ENCODE results near the gene INHBE. TPM values are rescaled to one million over a fixed set of nuclear protein-coding genes. Genes with fewer than 3 reads are reported as not detected.
"Not testable (repeated sequence)": the region's sequence is repeated elsewhere in the genome, so short reads cannot be mapped to it uniquely, and the experiment has no call there.

The INHBE gene
- total RNA-seq, 1 donor from 2014 or later: not detected

DNA sequence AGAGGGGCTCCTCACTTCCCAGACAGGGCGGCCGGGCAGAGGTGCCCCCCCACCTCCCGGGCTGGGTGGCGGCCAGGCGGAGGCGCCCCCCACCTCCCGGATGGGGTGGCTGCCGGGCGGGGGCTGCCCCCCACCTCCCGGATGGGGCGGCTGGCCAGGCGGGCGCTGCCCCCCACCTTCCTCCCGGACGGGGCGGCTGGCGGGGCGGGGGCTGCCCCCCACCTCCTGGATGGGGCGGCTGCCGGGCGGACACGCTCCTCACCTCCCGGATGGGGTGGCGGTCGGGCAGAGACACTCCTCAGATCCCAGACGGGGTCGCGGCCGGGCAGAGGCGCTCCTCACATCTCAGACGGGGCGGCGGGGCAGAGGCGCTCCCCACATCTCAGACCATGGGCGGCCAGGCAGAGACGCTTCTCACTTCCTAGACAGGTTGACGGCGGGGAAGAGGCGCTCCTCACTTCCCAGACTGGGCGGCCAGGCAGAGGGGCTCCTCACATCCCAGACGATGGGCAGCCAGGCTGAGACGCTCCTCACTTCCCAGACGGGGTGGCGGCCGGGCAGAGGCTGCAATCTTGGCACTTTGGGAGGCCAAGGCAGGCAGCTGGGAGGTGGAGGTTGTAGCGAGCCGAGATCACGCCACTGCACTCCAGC, 40.1 kb downstream of the INHBE start:
- DNase-seq (ENCODE audit: low spot score): not testable (repeated sequence)

DNA sequence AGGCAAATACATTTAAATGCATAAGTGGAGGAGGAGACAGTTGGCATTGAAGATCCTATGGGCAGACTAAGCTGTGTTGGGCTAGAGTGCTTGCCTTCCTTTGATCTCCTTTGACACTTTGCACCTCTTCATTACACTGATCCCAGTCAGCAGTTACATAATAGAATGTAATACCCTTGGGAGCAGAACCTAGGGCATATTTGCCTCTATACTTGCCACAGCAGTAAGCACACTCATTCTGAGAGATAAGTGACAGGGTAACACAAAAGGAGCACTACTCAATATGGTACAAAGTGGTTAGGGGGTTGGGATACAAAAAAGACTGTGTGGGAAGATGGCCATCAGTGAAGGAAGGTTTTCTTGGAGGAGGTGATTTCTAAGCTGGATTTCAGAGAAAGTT, 41.7 kb downstream of the INHBE start:
- DNase-seq (ENCODE audit: low spot score): no peak

GRCh38 chr12:57497223-57498131, 42.4 kb downstream of the INHBE start:
- DNase-seq (ENCODE audit: low spot score): no peak

GRCh38 chr12:57498132-57498502, 43.0 kb downstream of the INHBE start:
- DNase-seq (ENCODE audit: low spot score): no peak

DNA sequence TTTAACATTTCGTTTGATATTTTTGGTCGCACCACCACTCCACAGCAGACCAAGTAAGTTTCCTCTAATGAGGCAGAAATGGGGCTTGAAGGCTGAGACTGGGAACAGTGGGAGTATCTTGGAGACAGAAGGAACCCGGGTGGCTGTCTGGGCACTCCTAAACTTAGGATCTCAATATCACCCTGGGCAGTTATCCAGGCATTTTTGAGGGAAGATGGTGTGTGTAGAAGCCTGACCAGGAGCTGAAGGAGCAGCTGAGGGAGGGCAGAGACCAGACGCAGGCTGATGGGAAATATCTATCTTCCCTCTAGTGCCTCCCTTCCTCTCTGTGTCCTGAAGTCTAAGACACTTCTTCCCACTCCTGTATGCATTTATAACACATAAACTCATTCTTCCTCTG, 43.5 kb downstream of the INHBE start:
- DNase-seq (ENCODE audit: low spot score): no peak

DNA sequence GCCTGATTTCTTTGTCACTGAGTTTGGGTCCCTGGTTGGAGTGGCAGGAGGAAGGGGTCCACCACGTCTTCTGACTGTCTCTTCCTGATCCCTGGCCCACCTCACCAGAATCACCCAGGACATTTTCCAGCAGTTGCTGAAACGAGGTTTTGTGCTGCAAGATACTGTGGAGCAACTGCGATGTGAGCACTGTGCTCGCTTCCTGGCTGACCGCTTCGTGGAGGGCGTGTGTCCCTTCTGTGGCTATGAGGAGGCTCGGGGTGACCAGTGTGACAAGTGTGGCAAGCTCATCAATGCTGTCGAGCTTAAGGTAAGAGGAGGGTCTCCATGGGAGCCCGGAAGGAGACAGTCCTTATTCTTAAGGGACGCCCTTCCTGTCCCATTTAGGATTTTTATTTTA, 45.1 kb downstream of the INHBE start:
- DNase-seq (ENCODE audit: low spot score): no peak

DNA sequence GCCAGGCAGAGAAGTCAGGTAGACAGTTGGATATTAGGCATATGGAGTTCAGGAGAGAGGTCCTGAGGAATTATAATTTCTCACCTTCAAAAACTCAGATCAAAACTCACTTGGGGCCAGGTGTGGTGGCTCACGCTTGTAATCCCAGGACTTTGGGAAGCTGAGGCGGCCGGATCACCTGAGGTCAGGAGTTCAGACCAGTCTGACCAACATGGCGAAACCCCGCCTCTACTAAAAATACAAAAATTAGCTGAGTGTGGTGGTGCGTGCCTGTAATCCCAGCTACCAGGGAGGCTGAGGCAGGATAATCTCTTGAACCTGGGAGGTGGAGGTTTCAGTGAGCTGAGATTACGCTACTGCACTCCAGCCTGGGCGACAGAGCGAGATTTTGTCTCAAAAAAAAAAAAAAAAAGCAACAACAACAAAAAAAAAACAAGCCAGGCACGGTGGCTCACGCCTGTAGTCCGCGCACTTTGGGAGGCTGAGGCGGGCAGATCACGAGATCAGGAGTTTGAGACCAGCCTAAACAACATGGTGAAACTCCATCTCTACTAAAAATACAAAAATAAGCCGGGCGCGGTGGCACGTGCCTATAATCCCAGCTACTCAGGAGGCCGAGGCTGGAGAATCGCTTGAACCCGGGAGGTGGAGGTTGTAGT, 47.3 kb downstream of the INHBE start:
- DNase-seq (ENCODE audit: low spot score): not testable (repeated sequence)

- DNase-seq (ENCODE audit: low spot score): not testable (repeated sequence)
These were observed 51.4 kb downstream of the INHBE start for GRCh38 chr12:57506541-57506940.

Other genes with a start within 250 kb of the INHBE start
- gene NXPH4, start 238.5 kb upstream of the INHBE start, total RNA-seq: 1.4 TPM
- 62.3 TPM for gene SHMT2, start 225.6 kb upstream of the INHBE start, total RNA-seq
- gene STAC3, start 204.1 kb upstream of the INHBE start, total RNA-seq: 3.9 TPM
- gene R3HDM2, start 24.3 kb upstream of the INHBE start, total RNA-seq: 49.0 TPM
- not detected for gene INHBC, start 20.5 kb upstream of the INHBE start, total RNA-seq
- 0.13 TPM for gene GLI1, start 4.5 kb downstream of the INHBE start, total RNA-seq
- gene ARHGAP9, start 24.6 kb downstream of the INHBE start, total RNA-seq: 26.5 TPM
- gene MARS1, start 32.8 kb downstream of the INHBE start, total RNA-seq: 145 TPM
- gene DDIT3, start 65.2 kb downstream of the INHBE start, total RNA-seq: 32.2 TPM
- 66.0 TPM for gene MBD6, start 67.5 kb downstream of the INHBE start, total RNA-seq
- 106 TPM for gene DCTN2, start 91.9 kb downstream of the INHBE start, total RNA-seq
- gene KIF5A, start 94.7 kb downstream of the INHBE start, total RNA-seq: not detected
- 14.3 TPM for gene PIP4K2C, start 135.9 kb downstream of the INHBE start, total RNA-seq
- 7.2 TPM for gene DTX3, start 149.5 kb downstream of the INHBE start, total RNA-seq
- gene ARHGEF25, start 156.1 kb downstream of the INHBE start, total RNA-seq: 12.8 TPM
- 2.7 TPM for gene B4GALNT1, start 177.9 kb downstream of the INHBE start, total RNA-seq
- gene OS9, start 238.8 kb downstream of the INHBE start, total RNA-seq: 251 TPM

All from mesenteric fat pad (tissue), 1 donor.